GM23248 (cell line): ENCODE data around the gene TMED8.
"Not testable (repeated sequence)": the region's sequence is repeated elsewhere in the genome, so short reads cannot be mapped to it uniquely, and the experiment has no call there.

ENCODE experiments used
- EZH2 ChIP-seq: fragments of 200-600 bp; sonication (generic); IDR thresholded peaks from 2 replicates; pipeline ENCODE4 v1.6.1; 2018; ENCODE audit warnings: antibody characterized with exemption, mild to moderate bottlenecking; ENCODE audit not compliant: insufficient read depth, poor library complexity, severe bottlenecking
- EZH2phosphoT487 ChIP-seq: fragments of 200-600 bp; sonication (generic); IDR thresholded peaks from 2 replicates; pipeline ENCODE4 v1.6.1; 2018; ENCODE audit warnings: antibody characterized with exemption, moderate library complexity, mild to moderate bottlenecking, low read depth; ENCODE audit not compliant: insufficient read depth

- TF ChIP-seq EZH2, EZH2phosphoT487: not testable (repeated sequence)
Measured at GRCh38 chr14:77337255-77337654, 39.6 kb downstream of the TMED8 start.
